Inflammatory macrophage (primary cell): ENCODE results near the gene ZNF536.
"Not testable (repeated sequence)": the region's sequence is repeated elsewhere in the genome, so short reads cannot be mapped to it uniquely, and the experiment has no call there.

Experiments
- DNase-seq, 2 donors: peaks; one replicate each; pipeline ENCODE4 v3.0.0-alpha.2; 2020 to 2022

The ZNF536 gene

DNA sequence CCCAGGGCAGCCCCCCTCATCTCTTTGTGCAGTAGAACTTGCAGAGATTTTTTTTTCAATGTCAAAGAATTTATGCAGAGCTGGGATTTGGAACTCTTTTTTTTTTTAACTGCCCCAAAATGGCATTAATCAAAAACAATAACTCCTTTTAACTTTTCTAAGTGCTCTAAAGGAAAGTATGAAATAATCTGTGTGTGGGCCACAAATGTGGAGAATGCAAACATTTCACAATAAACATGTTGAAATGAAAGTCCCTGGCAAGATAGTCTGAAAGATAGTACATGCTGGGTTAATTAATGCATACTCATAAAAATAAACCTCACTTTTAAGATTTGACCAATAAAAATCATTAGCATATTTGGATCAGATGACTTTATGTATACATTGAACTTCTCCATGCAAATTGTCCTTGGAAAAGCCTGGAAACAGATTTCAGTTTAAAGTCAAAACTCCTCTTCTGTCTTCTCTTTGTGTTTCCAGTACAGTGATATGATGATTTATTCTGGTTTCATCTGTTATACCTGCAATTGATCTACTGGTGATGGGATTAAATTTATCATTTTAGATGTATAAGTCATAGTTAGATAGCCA, 30.5 kb upstream of the ZNF536 start:
- no peak for DNase-seq

DNA sequence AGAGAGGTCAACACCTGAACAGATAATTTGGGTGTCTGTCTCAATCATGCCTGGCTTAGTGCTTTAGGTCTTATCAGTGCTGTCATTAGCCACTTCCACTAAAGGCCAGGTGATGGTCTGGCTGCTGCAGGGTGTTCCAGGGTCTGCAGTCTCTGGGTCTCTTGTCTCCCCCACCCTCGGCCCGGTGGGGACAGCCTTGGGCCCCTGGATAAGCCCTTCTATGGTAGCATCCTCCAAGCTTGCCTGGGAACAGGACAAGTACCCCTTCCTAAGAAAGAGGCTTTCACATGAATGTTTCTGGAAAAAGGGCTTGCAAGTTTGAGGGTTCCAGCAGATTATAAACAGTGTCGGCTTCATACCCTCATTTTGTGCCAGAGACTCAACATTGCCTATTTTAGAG, 29.3 kb upstream of the ZNF536 start:
- DNase-seq, result no peak

DNA sequence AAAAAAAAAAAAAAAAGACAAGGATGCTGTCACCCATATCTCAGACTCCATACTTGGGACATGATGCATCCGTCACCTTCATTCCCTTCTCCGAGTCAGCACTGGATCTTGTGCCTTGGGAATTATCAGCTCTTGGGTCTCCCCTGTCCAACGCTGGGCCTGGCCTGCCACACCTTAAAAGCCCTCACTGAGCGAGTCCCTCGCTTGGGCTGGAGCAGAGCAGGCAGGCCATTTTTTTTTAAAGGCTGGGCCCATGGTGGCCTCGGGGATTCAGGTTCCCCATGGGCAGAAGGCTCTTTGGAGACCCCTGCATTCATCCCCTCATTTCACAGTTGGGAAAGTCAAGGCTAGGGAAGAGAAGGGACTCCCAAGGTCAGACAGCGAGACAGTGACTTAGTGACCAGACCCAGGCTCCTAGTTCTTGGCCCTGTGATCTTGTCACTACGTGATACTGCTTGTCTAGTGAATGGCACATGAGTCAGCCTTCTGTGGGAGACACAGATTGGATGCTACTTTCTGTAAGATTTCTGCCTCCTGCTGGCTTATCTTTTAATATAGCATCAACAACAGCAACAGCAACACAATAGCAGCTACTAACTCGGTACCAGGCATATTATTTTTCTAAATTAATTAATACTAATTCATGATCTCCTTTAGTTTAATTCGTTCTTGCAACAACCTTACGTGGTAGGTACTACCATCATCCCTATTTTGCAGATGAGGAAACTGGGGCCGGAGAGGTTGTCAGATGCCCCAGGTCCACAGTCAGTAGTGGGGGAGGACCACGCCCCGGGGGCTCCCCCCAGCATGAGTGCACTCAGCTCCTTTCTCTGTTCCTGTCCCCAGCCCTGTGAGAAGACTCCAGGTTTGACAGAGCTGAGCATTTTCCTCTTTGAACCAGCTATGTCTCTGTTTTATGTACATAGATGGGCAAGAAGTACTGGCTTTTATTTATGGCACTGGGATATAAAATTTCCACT, 27.4 kb upstream of the ZNF536 start:
- no peak for DNase-seq

DNA sequence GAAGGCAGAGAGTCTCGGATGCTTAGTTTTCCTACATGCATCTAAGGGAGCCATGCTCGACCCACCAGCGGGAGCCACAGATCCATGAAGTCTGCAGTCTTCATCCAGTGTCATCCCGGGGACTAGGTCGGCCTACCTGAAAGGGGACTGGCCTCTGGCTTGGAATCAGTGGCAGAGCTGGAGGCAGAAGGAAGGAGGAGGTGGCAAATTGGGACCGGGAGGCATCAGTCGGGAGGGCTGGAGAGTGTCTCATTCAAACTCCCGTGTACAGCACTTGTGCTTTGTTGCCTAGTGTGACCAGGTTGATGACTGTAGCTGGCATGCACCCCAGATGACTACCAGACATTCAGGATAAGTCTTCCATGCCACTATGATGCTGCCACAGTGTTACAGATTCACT, 26.5 kb upstream of the ZNF536 start:
- DNase-seq, result no peak

DNA sequence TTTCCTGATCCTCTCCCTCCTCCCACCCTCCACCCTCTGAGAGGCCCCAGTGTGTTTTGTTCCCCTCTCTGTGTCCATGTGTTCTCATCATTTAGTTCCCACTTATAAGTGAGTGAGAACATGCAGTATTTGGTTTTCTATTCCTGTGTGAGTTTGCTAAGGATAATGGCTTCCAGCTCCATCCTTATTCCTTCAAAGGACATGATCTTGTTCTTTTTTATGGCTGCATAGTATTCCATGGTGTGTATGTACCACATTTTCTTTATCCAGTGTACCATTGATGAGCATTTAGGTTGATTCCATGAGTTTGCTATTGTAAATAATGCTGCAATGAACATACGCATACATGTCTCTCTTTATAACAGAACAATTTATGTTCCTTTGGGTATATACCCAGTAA, 25.7 kb upstream of the ZNF536 start:
- not testable (repeated sequence) for DNase-seq

DNA sequence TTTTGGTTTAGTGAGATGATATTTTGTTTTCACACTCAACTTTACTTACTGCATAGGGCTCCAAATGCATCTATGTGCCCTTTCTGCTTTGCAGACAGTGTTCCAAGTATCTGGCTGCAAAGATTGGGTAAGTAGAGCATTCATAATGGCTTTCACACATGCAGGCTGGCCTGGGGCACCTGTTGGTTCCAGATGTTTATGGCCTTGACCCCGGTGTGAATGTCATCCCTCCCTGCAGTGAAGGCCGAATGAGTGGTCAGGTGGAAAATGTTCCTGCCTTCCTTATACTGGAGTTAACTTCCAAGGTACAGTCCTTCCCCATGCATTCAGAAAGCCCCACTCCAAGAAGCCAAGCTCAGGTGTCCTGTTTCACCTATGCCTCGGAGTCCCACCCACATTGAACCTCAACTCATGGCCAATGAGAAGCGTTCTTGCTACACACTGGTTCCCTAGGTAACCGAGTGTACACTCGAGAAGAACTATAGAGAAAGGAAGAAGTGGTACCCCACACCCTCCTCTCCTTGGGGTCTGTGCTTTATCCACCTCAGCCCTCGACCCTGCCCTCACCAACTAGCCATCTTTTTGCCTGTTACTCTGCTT, 23.0 kb upstream of the ZNF536 start:
- DNase-seq, result no peak

DNA sequence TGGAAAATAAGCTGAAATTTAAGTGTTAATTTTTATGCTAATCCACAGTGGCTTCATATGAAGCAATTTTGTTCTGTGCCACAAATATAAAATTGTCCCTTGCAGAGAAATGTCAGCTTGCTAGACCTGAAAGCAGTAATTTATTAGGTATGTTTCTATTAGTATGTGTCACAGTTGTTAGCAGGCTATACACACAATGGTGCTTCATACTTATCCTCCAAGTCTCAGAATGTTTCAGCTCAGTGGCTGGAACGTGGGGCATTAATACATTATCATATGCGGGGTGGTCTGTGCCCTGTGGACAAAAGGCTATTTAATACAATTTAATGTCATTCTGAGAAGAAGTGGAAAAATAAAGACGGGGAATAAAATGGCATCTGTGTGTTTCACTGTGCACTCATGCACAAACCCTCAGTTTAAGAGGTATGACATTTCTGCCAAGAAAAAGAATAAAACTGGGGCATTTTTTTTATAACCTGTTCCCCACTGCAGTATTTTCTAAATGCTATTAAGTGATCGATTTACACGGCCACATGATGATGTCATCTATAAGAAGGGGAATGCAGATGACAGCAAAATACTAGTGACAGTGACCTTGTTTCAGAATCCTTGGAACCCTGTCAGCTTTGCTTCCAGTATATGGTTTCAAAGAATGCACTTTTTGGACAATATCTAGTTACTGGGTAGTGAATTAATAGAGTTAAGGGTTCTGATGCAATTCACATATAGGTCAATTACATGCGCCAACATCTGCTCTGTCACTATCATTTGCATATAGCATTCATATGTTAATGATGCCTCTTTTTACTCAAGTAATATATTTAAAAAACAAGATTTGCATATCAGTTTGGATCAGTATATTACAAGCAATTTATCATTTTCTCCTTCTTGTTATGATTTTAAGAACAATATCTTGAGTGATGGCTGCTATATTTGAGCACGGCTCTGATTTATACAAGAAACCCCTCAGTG, 21.2 kb upstream of the ZNF536 start:
- DNase-seq, result no peak

DNA sequence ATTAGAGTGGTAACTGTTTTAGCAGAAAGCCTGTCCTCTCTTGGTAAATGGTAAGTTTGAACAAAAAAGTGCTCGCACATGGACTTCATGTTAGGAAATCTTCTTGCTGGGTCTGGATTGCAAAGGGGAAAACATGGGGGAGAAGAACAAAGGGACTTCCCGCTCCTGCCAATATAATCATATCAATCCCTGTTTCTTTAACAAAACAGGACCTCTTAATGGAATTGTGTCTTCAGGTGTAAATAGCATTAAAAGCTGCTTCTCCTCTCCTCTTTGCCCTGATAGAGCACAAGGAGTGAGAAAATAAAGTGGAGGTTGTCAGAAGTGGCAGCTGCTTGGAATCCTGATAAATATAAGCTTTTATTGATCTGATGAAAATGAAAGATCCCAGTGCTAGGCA, 20.4 kb upstream of the ZNF536 start:
- no peak for DNase-seq

DNA sequence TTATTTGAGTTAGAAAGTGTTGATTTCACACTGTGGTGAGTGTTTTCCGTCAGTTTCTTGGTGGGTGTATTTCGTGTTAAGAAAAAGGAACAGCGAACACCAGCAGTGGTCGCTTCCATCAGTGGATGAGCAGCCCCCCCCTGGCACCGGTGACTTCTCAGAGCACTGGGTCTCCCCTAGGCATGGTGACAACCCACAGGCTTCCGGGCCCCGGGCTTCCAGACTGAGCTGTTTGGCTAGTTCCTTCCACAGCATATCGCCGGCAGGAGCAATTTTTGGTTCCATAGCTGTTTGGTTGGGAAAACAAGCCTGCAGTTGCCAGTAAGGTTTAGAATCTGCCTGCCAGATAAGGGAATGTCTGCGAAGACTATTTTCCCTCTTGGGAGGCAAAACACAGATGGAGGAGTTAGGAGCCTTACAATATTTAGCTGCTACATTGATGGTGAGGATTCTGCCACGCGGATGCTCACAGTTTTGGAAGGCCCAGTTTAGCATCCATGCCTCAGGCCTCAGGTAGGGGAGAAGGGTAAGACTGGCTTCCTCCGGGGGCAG, 18.7 kb upstream of the ZNF536 start:
- no peak for DNase-seq

DNA sequence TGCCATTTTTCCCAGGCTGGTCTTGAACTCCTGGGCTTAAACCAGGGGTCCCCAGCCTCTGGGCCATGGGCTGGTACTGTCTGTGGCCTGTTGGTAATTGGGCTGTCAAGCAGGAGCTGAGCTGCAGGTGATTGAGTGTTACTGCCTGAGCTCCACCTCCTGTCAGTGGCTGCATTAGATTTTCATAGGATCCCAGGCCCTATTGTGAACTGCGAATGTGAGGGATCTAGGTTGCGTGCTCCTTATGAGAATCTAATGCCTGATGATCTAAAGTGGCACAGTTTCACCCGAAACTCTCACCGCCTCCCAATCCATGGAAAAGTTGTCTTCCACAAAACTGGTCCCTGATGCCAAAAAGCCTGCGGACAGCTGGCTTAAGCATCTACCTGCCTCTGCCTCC, 16.6 kb upstream of the ZNF536 start:
- no peak for DNase-seq

DNA sequence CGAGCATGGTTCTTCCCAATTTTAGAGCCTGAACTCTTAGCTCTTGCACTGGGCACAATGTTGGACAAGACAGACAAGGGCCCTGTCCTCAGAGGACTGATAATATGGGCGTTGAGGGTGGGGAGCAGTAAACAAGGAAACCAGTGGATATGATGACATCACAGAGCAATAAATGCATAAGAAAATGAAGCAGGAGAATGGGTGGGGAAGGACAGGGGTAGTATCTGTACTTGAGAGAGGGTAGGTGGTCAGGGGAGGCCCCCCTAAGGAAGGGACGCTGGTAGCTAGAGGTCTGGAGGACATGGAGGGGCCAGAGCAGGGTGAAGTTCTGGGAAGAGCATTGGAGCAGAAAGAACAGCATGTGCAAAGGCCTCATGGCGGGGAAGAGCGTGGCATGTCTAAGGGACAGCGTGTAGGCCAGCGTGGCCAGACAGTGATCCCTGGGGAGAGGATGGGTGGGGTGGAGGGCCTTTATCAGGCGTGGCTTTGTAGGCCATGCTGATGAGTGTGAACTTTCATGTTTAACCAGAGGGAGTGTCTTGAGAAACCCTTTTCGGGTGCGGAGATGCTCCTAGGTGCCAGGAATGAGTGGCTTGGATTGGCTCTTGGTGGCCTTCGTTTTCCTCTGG, 15.1 kb upstream of the ZNF536 start:
- DNase-seq, result no peak

DNA sequence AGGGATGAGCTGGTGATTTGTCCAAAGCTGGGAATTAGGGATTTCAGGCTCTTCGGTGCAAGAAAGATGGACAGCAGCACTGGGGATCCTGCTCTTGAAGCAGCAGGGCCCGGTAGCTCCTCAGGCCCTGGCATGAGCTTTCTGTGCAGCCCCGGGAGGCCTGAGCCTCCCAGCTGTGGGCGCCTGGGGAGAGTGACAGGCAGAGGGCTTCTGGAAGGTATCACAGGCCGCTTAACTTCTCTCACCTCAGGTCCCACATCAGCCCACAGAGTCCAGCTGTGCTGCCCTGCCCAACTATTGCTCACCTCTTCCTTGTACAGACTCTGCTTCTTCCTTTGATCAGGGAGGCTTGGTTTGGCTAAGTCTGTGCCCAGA, 14.6 kb upstream of the ZNF536 start:
- DNase-seq, result no peak

DNA sequence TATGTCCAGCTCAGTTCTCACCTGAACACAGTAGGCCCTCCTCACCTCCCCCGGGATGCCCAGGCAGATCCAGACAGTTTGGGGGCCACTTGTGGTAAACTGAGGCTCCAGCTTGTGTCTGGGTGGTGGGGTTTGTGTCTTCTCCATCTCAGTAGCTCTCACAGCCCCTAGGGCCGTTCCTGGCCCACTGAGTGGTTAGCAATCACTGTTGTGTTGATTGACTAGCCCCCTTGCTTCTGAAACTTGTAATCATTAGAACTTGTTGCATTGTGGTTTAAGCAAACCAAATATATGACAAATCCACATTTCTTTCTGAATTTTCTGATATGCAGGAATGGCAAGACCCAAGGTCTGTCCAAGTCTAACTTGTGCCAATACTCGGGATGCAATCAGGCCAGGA, 13.9 kb upstream of the ZNF536 start:
- DNase-seq, result no peak

DNA sequence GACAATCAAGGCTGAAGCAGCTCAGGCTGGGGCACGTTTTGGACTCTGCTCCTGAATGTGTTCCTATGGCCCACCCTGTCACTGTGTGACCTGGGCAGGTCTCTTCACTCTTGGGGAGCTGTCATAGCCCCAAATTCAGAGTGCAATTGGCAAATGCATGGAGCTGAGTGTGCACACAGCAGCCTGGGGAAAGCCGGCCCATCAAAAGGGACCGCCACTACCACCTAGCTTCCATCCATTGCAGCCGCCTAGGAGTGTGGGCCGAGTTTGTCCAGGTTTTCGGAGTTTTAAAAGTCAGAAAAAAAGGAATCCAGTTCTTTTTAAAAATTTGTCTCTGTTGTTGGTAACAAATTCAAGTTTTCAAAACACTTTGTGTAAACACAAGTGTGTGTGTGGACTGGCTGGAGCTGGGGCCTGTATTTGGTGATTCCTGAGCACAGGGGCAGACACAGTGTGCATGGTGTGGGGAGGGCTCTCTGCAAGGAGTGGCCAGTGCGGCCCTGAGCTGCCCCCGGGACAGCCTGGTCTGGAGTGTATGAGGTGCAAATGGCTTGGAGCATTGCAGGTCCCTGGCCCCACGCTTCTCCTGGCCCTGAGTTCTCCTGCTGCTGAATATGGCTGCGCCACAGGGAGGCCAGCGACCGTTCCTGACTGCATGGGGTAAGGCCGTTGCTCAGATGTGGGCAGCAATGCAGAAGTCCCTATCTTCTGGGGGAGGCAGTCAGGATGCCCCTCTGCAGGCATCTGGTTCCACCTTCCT, 13.2 kb upstream of the ZNF536 start:
- no peak for DNase-seq

DNA sequence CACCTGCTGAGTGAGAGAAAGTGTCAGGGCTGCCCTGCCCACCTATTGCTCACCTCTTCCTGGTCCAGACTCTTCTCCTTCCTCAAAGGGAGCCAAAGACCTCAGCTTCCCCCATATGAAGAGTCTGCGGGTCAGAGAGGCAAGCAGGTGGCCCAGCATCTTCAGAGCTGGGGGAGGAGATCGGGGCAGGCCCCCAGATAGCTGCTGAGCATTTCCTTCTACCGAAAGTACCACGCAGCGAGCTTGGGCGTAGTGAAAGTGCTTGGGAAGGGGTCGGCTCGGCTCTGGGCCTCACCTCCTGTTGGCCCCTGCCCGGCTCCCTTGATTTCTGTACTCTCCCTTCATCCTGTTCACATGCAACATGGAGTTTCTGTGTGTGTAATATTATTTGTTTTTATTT, 12.2 kb upstream of the ZNF536 start:
- DNase-seq, result no peak

DNA sequence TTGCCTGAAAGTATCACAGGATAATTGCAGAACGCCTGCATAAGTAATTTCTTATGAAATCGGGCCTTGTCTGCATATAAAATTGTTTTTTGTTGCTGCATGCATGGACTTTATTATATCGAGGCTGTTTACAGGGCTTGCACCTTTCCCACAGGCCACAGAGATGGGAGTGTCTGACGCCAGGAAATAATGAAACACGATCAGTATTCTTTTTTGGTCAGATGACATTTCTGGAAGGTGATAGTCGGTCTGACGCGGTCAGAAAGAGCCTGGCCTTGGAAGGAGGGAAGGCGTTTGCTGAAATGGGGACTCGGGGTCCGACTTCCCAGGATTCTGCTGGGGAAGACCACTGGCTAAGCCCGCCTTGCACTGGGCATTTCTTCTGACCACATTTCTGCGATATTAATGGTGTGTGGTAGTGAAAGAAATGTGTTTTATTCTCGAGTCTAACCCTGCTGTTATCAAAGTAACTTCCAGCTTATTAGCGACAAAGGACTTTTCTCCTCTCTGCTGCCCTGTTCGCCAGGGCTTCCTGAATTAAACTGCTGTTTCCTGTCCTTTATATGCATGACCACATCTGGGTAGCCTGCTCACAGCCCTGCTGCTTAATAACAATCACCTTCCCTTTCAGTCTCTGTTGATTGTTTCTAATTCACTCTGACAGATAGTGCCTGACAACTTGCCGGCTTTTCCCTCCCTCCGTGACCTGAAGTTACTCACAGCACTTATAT, 11.6 kb upstream of the ZNF536 start:
- DNase-seq, result no peak

DNA sequence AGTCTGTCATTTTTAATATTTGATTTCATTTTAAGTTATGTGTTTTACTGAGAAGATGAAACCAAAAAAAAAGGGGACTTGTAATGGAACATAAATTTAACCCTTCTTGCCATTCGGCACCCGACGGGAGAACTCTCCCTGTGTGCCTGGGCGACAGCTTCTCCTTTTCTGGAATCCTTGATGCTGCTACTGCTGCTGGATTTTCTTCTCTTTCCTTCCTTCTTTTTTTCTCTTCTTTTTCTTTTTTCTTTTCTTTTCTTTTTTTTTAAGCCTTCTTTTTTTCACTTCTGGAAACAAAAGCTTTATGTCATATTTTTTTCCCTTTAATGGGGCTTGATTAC, 11.1 kb upstream of the ZNF536 start:
- no peak for DNase-seq

DNA sequence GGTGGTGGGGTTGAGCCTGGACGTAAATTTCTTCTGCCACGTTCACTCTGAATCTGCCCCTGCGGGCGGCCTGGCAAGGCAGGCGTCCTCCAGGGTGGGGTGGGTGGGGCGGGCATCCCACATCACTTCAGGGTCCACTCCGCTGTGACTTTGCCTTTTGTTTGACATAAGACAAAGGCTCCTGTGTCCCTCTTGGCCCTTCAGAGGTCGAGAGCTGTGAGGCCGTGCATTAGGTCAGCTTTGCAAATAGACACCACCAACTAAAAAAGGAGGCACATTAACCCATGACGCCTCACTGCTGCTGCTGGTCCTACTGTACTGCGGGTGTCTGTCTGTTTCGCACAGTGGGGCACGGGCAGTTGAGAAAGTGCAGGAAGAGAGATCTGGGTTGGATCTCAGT, 10.5 kb upstream of the ZNF536 start:
- no peak for DNase-seq

DNA sequence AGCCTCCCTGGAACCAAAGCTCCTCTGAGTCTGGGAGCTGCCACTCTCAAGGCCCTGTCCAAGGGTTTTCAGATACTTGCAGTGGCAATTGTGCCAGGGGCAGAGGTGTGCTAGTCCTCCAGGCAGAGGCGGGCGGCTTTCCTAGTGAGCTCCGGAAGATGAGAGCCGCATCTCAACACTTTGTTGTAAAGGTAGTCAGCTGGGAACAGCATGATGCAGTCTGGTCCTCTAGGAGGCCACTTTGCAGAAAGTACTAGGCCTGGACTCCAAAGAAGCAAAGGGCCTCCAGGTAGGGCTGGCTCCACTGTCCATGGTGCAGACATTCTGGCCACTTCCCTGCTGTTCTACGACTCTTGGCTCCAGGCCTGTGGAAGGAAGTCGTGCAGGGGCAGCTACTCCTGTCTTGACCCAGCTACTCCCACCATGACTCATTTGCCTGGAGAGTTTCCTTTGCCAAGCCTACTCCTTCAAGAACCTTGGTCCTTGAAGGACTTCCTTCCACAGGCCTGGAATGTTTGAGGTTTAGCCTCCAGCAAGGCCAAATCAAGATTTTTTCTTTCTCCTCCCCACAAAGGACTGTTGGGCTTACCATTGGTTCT, 9.9 kb upstream of the ZNF536 start:
- DNase-seq, result no peak

DNA sequence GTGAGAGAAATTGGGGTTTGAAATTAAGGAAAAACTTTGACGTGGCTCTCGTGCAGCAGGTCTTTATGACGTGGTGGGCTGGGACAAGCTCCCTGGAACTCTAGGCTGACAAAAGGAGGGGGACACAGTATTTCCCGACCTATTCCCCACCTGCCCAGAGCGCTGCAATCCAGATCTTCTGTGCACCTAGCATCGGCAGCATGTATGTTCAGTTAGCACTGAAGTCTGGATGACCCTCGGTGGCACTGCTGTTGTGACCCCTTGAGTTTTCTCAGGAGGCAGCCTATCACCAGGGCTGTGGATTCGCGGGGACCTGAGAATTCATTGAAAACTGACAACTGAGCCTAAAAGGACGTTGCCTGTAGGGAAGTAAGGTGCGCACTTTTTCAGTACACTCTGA, 9.1 kb upstream of the ZNF536 start:
- DNase-seq, result no peak
